EH (cell line): Measurements from ENCODE around the gene CDKL1.
"Not testable (repeated sequence)": the region's sequence is repeated elsewhere in the genome, so short reads cannot be mapped to it uniquely, and the experiment has no call there.

Experiments
- DNase-seq: peaks from one replicate; pipeline ENCODE4 v3.0.0-alpha.2; 2015; ENCODE audit warnings: low read depth

CDKL1 gene

GRCh38 chr14:50333014-50333509 is 63.6 kb downstream of the CDKL1 start:
- DNase-seq = peak; percentile 87

DNA sequence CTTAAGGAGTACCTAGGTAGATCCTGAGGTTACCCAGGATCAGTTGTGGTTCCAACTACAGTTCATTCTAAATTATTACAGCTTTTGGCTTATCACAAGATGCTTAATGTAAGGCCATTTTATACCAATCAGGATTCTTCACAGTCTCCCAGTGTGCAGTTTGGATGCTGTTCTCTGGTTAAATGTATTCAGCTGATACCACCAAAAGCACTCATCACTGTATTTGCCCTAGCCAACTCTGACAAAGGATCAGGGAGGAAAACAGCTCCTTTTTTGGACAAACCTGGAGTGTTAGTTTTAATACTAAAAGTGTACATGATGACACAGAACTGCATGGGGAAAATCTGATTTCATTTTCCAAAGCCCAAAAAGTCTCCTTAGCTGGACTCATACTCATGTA is 65.1 kb downstream of the CDKL1 start:
- no peak for DNase-seq

- peak; percentile 94 for DNase-seq
These were observed 75.5 kb downstream of the CDKL1 start for GRCh38 chr14:50321009-50321660.

GRCh38 chr14:50320283-50320682 is 76.4 kb downstream of the CDKL1 start:
- DNase-seq = peak; percentile 60

DNA sequence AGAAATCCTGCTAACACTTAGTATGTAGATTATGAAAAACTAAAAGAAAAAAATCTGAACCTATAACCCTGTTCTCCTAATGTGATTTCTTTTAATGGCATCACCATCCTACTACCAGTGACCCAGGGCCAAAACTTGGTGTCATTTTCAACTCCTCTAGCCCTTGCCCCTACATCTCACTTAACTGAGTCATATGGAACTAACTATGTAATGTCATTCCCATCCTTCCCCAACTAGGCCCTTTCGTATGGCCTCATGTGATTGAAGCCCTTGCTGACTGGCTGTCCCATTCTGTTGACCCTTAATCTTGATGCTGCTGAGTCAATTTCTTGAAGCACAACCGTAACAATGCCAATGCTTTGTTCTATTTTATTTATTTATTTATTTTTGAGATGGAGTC is 77.0 kb downstream of the CDKL1 start:
- DNase-seq = peak; percentile 53

GRCh38 chr14:50319293-50319692 is 77.4 kb downstream of the CDKL1 start:
- peak; percentile 46 for DNase-seq

GRCh38 chr14:50318031-50318626 is 78.6 kb downstream of the CDKL1 start:
- DNase-seq = peak; percentile 57

- DNase-seq = not testable (repeated sequence)
These were observed 82.6 kb downstream of the CDKL1 start for GRCh38 chr14:50314098-50314497.

- DNase-seq = no peak
These were observed 84.0 kb downstream of the CDKL1 start for GRCh38 chr14:50312734-50313054.

DNA sequence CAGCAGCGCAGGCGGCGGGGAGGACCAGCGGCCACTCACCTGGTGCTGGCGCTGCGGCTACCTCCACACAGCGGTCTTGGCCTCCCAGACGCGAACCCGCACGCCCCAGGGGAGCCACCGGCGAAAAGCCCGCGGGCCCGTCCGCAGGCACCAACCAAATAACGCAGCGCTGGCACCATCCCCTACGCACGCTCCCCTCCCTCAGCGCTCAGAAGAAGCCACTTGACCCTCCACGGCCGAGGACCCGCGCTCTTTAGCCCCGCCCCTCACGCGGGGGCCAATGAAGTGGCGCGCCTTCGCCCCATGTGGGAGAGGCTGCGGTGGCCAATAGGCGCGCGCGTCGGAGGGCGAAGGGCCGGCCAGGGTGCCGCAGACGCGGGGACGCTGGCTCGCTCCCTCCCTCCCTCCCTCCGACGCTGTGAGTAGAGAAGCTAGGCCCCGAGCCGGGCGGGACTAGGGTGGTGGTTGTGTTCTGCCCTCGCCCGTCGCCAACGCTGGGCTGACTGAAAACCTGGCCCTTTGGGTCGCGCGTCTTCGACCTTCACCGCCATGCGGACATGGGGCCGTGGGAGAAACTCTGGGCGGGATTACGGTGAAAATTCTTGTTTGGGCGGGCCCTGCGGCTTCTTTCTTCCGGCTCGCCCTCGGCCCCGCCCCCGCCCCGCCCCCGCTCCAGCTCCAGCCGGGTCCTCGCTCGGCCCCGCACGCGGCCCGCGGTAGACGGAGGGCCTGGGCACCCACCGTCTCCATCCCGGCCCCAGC is 84.5 kb downstream of the CDKL1 start, which contains the start of the genes DMAC2L and L2HGDH:
TSS of gene DMAC2L (plus strand) at position 353 of the 762 bp plus-strand sequence. CDS start 9,164 bp downstream, outside the sequence.
TSS of gene L2HGDH (minus strand) at position 258 of the 762 bp plus-strand sequence. CDS start at position 179, 79 bp downstream.
- peak; percentile 93 for DNase-seq

DNA sequence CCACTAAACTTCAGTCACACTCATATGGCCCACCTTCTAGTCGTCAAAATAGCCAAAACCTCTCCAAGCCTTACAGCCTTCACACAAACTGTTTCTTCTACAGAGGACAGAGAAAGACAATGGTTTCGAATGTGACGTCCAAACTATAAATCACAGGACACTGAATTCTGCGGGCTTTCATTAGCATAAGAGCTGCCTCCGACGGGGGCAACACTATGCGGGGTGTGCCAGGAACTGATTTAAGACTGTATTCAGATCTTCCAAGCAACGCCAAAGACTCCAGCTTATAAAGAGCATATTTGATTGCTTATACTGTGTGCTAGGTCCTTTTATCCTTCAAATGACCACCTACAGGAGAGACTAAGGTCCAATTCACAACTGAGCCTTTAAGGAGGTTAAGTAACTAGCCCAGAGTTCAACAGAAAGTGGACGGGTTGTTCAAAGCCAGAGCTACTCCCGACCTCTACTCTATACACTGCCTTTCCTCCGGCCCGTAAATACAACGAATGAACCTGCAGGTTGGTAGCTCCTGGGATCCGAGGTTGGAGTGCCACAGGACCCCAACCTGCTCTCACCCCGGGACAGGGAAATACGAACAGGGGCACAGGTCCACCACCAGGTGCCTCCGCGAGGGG is 85.2 kb downstream of the CDKL1 start:
- DNase-seq = no peak

DNA sequence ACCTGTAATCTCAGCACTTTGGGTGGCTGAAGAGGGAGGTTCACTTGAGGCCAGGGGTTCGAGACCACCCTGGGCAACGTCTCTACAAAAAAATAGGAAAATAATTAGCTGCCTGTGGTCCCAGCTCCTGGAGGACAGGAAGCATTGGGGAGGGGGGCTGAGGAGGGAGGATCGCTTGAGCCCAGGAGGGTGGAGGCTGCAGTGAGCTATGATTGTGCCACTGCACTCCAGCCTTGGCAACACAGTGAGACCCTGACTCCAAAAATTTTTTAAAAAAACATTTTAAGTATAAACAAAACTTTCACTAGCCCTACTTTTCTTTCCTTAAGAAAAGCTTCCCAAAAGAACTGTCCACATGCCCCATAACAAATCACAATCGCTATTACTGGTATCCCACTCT is 86.2 kb downstream of the CDKL1 start:
- DNase-seq = no peak

DNA sequence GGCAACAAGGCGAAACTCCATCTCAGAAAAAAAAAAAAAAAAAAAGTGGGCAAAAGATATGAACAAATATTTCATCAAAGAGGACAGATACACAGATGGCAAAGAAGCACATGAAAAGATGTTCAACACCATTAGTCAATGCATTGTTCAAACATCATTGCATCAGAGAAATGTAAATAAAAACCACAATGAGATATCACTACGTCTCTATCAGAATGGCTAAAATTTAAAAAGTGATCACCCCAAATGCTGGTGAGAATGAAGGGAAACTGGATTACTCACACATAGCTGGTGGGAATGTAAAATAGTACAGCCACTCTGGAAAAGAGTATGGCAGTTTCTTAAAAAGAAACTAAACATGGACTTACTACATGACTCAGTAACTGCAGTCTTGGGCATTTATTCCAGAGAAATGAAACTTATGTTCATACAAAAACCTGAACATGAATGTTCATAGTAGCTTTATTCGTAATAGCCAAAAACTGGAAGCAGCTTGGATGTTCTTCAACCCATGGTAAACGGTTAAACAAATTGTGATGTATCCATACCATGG is 88.2 kb downstream of the CDKL1 start:
- DNase-seq = peak; percentile 13

GRCh38 chr14:50303744-50304471 is 92.8 kb downstream of the CDKL1 start:
- DNase-seq = no peak

GRCh38 chr14:50301914-50302313 is 94.8 kb downstream of the CDKL1 start:
- no peak for DNase-seq

DNA sequence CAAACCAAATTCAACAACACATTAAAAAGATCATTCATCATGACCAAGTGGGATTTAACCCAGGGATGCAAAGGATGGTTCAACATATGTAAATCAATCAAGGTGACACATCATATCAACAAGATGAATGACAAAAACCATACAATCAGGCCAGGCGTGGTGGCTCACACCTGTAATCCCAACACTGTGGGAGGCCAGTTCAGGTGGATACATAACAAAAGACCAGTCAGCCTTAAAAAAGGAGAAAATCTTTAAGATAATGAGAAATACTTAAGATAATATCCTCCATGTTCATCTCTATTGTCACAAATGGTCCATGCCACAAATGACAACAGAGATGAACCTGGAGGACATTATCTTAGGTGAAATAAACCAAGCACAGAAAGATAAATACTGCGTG is 97.1 kb downstream of the CDKL1 start:
- no peak for DNase-seq

DNA sequence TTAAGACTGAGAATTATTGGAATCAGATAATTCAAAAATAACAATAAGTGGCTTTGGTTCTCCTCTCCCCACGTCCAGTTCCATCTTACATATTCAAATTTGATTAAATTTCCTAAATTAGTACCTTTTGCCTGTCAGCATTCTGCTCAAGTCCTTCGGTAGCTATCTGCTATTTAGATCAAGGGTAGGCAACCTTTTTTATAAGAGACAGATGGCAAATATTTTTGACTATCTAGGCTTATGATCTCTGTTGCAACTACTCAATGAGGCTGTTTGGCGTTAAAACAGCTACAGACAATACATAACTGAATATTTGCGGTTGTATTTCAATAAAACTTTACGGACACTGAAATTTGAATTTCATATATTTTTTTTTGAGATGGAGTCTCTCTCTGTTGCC is 106.4 kb downstream of the CDKL1 start:
- no peak for DNase-seq

GRCh38 chr14:50288146-50288545 is 108.5 kb downstream of the CDKL1 start:
- DNase-seq = no peak

GRCh38 chr14:50285861-50286260 is 110.8 kb downstream of the CDKL1 start:
- no peak for DNase-seq
